Uterus (tissue), 4 donors: ENCODE measurements around the gene MED16. TPM values are rescaled to one million over a fixed set of nuclear protein-coding genes. Genes with fewer than 3 reads are reported as not detected.
"Not testable (repeated sequence)": the region's sequence is repeated elsewhere in the genome, so short reads cannot be mapped to it uniquely, and the experiment has no call there.

Experiments used
- DNase-seq, 2 donors: peaks; one replicate each; pipeline ENCODE4 v3.0.0-alpha.2; 2019 to 2020
- H3K27ac ChIP-seq, 2 donors: fragments of 200-600 bp; sonication (generic); 1 replicate in 1 of 2; 2 replicates in 1 of 2; pipeline ENCODE4 v1.5.1; 2016 to 2018
- H3K27me3 ChIP-seq, 2 donors: fragments of 200-600 bp; sonication (generic); one replicate each; pipeline ENCODE4 v1.5.1; 2018 to 2019; ENCODE audit warnings: control low read depth in 1 of 2
- H3K36me3 ChIP-seq, 2 donors: fragments of 200-600 bp; sonication (generic); one replicate each; pipeline ENCODE4 v1.5.1; 2019; ENCODE audit warnings: control low read depth in 1 of 2
- H3K4me1 ChIP-seq, 2 donors: fragments of 200-600 bp; sonication (generic); one replicate each; pipeline ENCODE4 v1.5.1; 2018 to 2019; ENCODE audit warnings: control low read depth in 1 of 2
- H3K4me3 ChIP-seq, 2 donors: fragments of 200-600 bp; sonication (generic); 1 replicate in 1 of 2; 2 replicates in 1 of 2; pipeline ENCODE4 v1.5.1; 2018 to 2019; ENCODE audit warnings: mild to moderate bottlenecking in 1 of 2
- H3K9me3 ChIP-seq, 2 donors: fragments of 200-600 bp; sonication (generic); one replicate each; pipeline ENCODE4 v1.5.1; 2019; ENCODE audit warnings: control low read depth in 1 of 2
- POLR2A ChIP-seq, 2 donors: fragments of 450-650 bp; IDR thresholded peaks; one replicate each; pipeline ENCODE4 v1.6.1; 2016; ENCODE audit warnings: antibody characterized with exemption in 2 of 2, mild to moderate bottlenecking in 1 of 2, moderate library complexity in 1 of 2
- intact Hi-C: fragments of 100-400 bp; cut with DNase I; formaldehyde crosslinking; loops from one replicate; pipeline ENCODE4 v1.15.1; 2023; ENCODE audit warnings: low total_unique reads
- total RNA-seq, 4 donors: library from RNA; depleted of rRNA in 3 of 4; stranded (reverse); fragments of >200 nt in 3 of 4; gene quantifications; one replicate each; pipeline versions ENCODE4 v1.1.0 to v1.2.4, GENCODE V29; 2014 to 2023
- TF ChIP-seq, protein P1 (sequence below), 4 experiments: fragments of 200-600 bp in 2 of 4; fragments of 450-650 bp in 2 of 4; sonication (generic) in 2 of 4; IDR thresholded peaks; one replicate each; pipeline ENCODE4 v1.5.1; 2016 to 2019; ENCODE audit warnings: antibody characterized with exemption in 4 of 4, mild to moderate bottlenecking in 2 of 4, moderate library complexity in 1 of 4
- donor health status: DM: yes; HTN: yes; CAD: no.

Gene MED16
- total RNA-seq, 4 donors from 2014 or later = 12.0 to 69.1 (median 43.1) TPM

DNA sequence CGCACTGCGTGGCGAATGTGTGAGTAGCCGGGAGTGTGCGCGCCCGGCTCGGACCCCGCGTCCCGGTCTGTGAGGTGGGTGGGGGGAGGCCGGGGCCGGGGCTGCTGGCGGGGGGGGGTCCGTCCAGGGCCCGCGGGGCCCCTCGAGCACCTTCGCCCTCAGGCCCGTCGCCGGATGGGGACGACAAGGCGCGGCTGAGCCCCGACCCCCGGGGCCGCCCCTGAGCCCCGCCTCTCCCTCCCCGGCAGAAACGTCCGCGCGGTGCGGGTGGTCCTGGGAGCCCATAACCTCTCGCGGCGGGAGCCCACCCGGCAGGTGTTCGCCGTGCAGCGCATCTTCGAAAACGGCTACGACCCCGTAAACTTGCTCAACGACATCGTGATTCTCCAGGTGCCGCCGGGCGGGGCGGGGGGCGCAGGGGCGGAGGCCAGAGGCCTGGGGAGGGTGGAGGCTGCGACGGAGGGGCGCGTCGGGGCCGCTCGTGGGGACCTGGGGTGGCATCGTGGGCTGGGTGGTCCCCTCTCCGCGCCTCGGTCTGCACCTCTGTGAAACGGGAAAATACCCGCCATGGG is 39.9 kb downstream of the MED16 start:
- intact Hi-C loops = no loop called here
- no peak for DNase-seq
- H3K27ac ChIP-seq = no peak overlapping the region
- H3K36me3 ChIP-seq = no peaks in the 10 kb centered on the region
- peaks cover 3% of the 10 kb centered on the region in 2 donors for H3K4me1 ChIP-seq
- TF ChIP-seq, protein P1, sequence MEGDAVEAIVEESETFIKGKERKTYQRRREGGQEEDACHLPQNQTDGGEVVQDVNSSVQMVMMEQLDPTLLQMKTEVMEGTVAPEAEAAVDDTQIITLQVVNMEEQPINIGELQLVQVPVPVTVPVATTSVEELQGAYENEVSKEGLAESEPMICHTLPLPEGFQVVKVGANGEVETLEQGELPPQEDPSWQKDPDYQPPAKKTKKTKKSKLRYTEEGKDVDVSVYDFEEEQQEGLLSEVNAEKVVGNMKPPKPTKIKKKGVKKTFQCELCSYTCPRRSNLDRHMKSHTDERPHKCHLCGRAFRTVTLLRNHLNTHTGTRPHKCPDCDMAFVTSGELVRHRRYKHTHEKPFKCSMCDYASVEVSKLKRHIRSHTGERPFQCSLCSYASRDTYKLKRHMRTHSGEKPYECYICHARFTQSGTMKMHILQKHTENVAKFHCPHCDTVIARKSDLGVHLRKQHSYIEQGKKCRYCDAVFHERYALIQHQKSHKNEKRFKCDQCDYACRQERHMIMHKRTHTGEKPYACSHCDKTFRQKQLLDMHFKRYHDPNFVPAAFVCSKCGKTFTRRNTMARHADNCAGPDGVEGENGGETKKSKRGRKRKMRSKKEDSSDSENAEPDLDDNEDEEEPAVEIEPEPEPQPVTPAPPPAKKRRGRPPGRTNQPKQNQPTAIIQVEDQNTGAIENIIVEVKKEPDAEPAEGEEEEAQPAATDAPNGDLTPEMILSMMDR (IDR thresholded peaks at IDR 0.05) = no peak
- TF ChIP-seq POLR2A (IDR thresholded peaks at IDR 0.05) = no peak
- H3K4me3 ChIP-seq = no peak overlapping the region
- no peaks in the 10 kb centered on the region for H3K9me3 ChIP-seq
- H3K27me3 ChIP-seq = peaks cover 9 to 18% of the 10 kb centered on the region in 2 donors

DNA sequence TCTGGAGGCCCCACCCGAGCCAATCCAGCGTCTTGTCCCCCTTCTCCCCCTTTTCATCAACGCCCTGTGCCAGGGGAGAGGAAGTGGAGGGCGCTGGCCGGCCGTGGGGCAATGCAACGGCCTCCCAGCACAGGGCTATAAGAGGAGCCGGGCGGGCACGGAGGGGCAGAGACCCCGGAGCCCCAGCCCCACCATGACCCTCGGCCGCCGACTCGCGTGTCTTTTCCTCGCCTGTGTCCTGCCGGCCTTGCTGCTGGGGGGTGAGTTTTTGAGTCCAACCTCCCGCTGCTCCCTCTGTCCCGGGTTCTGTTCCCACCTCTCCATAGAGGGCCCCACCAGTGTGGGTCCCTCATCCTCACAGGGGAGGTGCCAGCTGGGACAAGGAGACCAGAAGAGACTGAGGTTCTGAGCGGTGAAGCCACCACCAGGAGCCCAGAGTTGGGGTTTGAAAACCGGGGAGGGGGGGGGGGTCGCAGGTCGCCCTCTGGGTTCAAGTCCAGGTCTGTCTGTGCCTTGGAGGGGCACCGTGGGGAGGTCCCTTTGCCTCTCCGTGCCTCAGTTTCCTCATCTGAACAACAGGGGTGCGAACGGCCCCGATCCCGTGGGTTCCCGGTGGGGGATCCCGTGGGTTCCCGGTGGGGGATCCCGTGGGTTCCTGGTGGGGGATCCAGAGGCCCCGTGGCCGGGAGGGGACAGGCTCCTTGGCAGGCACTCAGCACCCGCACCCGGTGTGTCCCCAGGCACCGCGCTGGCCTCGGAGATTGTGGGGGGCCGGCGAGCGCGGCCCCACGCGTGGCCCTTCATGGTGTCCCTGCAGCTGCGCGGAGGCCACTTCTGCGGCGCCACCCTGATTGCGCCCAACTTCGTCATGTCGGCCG is 40.6 kb downstream of the MED16 start, which contains the start of gene ELANE:
Gene ELANE (plus strand): TSS at position 168 of the 878 bp plus-strand sequence. CDS start 26 bp downstream, at position 194.
- intact Hi-C loops = no loop called here
- DNase-seq = no peak
- H3K27me3 ChIP-seq = peaks cover 9 to 18% of the 10 kb centered on the region in 2 donors
- H3K4me3 ChIP-seq = no peak within 1 kb of the TSS
- H3K36me3 ChIP-seq = no peaks in the 10 kb centered on the region
- H3K9me3 ChIP-seq = no peaks in the 10 kb centered on the region
- peak within 1 kb of the TSS; percentile 70 to 75 for H3K27ac ChIP-seq
- peaks cover 3% of the 10 kb centered on the region in 2 donors for H3K4me1 ChIP-seq
- TF ChIP-seq, protein P1 (IDR thresholded peaks at IDR 0.05) = no peak
- TF ChIP-seq POLR2A (IDR thresholded peaks at IDR 0.05) = no peak

DNA sequence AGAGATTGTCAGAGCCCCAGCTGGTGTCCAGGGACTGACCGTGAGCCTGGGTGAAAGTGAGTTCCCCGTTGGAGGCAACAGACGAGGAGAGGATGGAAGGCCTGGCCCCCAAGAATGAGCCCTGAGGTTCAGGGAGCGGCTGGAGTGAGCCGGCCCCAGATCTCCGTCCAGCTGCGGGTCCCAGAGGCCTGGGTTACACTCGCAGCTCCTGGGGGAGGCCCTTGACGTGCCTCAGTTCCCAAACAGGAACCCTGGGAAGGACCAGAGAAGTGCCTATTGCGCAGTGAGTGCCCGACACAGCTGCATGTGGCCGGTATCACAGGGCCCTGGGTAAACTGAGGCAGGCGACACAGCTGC is 42.0 kb downstream of the MED16 start:
- DNase-seq = no peak
- H3K27me3 ChIP-seq = peaks cover 9 to 22% of the 10 kb centered on the region in 2 donors
- no peaks in the 10 kb centered on the region for H3K9me3 ChIP-seq
- TF ChIP-seq POLR2A (IDR thresholded peaks at IDR 0.05) = no peak
- TF ChIP-seq, protein P1 (IDR thresholded peaks at IDR 0.05) = no peak
- H3K4me3 ChIP-seq = no peak overlapping the region
- H3K27ac ChIP-seq = peak overlapping the region; percentile 70 to 75
- intact Hi-C loops = no loop called here
- H3K36me3 ChIP-seq = no peaks in the 10 kb centered on the region
- H3K4me1 ChIP-seq = peaks cover 3% of the 10 kb centered on the region in 2 donors

DNA sequence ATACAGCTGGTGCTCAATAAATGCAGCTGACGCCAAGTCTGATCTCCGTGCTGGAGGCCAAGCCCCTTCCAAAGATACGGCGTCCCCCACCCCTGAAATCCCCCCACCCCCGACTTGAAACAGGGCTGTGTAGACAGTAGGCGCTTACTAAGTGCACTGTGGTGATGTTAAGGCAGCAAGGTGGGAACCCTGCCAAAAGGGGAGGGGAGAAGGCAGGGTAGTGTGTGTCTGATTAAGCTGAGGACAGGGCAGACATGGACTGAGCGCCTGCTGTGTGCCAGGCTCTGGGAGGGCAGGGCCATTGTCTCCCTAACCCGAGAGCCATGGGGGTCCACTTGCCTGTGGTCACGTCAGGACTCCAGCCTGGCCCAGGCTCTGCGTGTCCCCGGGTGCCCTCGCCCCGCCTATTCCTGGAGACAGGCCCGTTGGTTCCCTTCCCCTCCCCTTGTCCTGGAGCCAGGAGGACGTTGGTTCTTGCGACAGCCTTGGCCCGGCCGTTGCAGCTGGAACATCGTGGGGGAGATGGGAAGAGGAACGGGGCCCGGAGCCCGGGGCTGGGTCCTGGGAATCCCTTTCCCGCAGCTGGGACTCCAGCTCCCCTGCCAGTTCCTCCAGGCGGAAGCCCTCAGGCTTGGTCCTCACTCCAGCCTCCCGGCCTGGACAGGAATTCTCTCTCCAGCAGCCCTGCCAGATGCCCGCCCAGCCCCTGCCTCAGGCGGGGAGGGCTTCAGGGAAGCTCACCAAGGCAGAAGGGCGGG is 42.6 kb downstream of the MED16 start:
- H3K4me3 ChIP-seq = no peak overlapping the region
- no peak for TF ChIP-seq POLR2A (IDR thresholded peaks at IDR 0.05)
- TF ChIP-seq, protein P1 (IDR thresholded peaks at IDR 0.05) = no peak
- H3K9me3 ChIP-seq = no peaks in the 10 kb centered on the region
- no peaks in the 10 kb centered on the region for H3K36me3 ChIP-seq
- peaks cover 9 to 21% of the 10 kb centered on the region in 2 donors for H3K27me3 ChIP-seq
- peak; percentile 88 to 94 for DNase-seq
- intact Hi-C loops = no loop called here
- peaks cover 3% of the 10 kb centered on the region in 2 donors for H3K4me1 ChIP-seq
- peak overlapping the region; percentile 70 to 75 for H3K27ac ChIP-seq

DNA sequence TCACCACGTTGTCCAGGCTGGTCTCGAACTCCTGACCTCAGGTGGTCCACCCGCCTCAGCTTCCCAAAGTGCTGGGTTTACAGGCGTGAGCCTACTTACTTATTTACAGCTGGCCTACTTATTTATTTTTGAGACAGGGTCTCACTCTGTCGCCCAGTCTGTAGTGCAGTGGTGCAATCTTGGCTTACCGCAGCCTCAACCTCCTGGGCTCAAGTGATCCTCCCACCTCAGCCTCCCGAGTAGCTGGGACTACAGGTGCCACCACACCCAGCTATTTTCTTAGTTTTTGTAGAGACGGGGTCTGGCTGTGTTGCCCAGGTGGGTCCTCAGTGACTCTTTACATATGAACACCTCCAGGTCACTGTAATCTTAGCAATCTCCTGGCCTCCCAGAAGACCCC is 43.8 kb downstream of the MED16 start:
- H3K36me3 ChIP-seq, H3K27ac ChIP-seq, H3K4me3 ChIP-seq, H3K9me3 ChIP-seq, intact Hi-C loops, DNase-seq, H3K4me1 ChIP-seq: not testable (repeated sequence)
- peaks cover 9 to 32% of the 10 kb centered on the region in 2 donors for H3K27me3 ChIP-seq
